HG02759 (cell line): ENCODE results near the gene LYAR.

Experiments used
- ATAC-seq: cut with Tn5 transposase; IDR thresholded peaks from one replicate; pipeline ENCODE4 v1.9.1; 2021; ENCODE audit warnings: mild to moderate bottlenecking, moderate library complexity; ENCODE audit not compliant: unreplicated experiment

LYAR gene

DNA sequence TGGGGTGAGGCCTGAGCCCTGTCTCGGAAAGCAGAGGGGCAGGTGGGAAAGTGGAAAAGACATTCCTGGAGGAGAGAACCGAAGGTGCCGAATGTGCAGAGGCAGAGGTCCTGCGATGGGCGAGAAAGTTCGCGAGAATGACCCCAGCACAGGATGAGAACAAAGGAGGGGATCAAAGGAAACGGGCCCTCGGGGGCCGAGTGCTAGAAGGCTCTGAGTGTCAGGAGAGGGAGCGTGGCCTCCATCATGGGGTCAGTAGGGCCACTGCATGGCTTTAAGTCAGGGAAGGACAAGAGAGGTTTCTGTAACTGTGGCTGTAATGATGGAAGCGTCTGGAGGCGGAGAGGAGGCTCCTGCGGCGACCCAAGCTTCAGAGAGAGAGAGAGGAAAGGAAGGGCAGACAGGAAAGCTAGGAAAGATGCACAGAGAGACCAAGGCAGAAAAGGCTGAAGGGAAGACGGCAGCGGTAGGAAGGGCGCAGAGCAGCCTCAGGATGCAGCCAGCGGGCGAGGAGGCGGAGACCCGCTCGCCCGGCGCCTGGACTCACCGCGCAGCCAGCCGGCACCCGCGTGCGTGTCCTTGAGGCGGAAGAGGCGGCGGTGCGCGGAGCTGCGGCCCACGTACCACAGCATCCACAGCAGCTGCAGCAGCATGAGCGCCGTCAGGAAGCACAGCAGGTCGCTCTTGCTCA is 63.9 kb downstream of the LYAR start:
- no peak for ATAC-seq
